SK-N-SH (cell line): ENCODE data around the gene GINS3. TPM values are rescaled to one million over a fixed set of nuclear protein-coding genes. Genes with fewer than 3 reads are reported as not detected.

ENCODE experiments used
- CTCF ChIA-PET: fragments of 300-600, 350-600 bp; formaldehyde crosslinking; extraction: SDS; loops from one replicate; lab custom pipeline; 2021; lab: Yijun Ruan, JAX
- POLR2A ChIA-PET: fragments of 350-600 bp; sonication (Branson Sonifier 250); formaldehyde crosslinking; extraction: SDS; loops from one replicate; lab custom pipeline; 2020; ENCODE audit warnings: antibody characterized with exemption, inconsistent platforms; lab: Yijun Ruan, JAX
- DNase-seq: peaks from one replicate; pipeline ENCODE4 v3.0.0; 2012
- H2AFZ ChIP-seq: fragments of 200-600 bp; sonication (generic); 2 replicates; pipeline ENCODE4 v1.8.1; 2016; ENCODE audit warnings: antibody characterized with exemption, mild to moderate bottlenecking, low read depth
- H3F3A ChIP-seq: fragments of 200-600 bp; sonication (generic); replicated peaks from 2 replicates; pipeline ENCODE3; 2016; ENCODE audit warnings: antibody characterized with exemption, mild to moderate bottlenecking; ENCODE audit not compliant: insufficient read depth
- H3K27ac ChIP-seq, 2 experiments: fragments of 200-500 bp in 1 of 2; fragments of 200-600 bp in 1 of 2; sonication (Bioruptor generic) in 1 of 2; sonication (generic), shearing (Covaris generic) in 1 of 2; 2 replicates each; pipeline versions ENCODE4 v1.5.1 to v1.6.1; 2014 to 2016; ENCODE audit warnings: low read depth in 2 of 2, inconsistent platforms in 1 of 2, low read length in 1 of 2, mild to moderate bottlenecking in 1 of 2, mixed read lengths in 1 of 2
- H3K27me3 ChIP-seq: fragments of 200-600 bp; sonication (generic), shearing (Covaris generic); 2 replicates; pipeline ENCODE4 v1.6.1; 2016; ENCODE audit warnings: mixed run types; ENCODE audit not compliant: insufficient read depth
- H3K36me3 ChIP-seq, 2 experiments: fragments of 200-500 bp in 1 of 2; fragments of 200-600 bp in 1 of 2; sonication (Bioruptor generic) in 1 of 2; sonication (generic) in 1 of 2; replicated peaks in 1 of 2; 2 replicates each; pipeline versions ENCODE3 to v1.5.1; 2014 to 2016; ENCODE audit warnings: low read length in 1 of 2, mild to moderate bottlenecking in 1 of 2; ENCODE audit not compliant: insufficient read depth in 2 of 2, control insufficient read depth in 1 of 2
- H3K4me1 ChIP-seq, 2 experiments: fragments of 200-500 bp in 1 of 2; fragments of 200-600 bp in 1 of 2; sonication (Bioruptor generic) in 1 of 2; sonication (generic), shearing (Covaris generic) in 1 of 2; 2 replicates each; pipeline versions ENCODE4 v1.5.1 to v1.6.1; 2014 to 2016; ENCODE audit warnings: low read depth in 1 of 2, low read length in 1 of 2, mixed run types in 1 of 2; ENCODE audit not compliant: insufficient read depth in 2 of 2, control insufficient read depth in 1 of 2
- H3K4me2 ChIP-seq: fragments of 200-600 bp; sonication (generic), shearing (Covaris generic); 2 replicates; pipeline ENCODE4 v1.6.1; 2017; ENCODE audit warnings: mixed run types
- H3K4me3 ChIP-seq, 2 experiments: fragments of 200-500 bp in 1 of 2; fragments of 200-600 bp in 1 of 2; sonication (Bioruptor generic) in 1 of 2; sonication (generic), shearing (Covaris generic) in 1 of 2; 2 replicates each; pipeline versions ENCODE4 v1.5.1 to v1.8.1; 2014 to 2016; ENCODE audit warnings: low read depth in 2 of 2, inconsistent platforms in 1 of 2, low read length in 1 of 2, mild to moderate bottlenecking in 1 of 2, mixed read lengths in 1 of 2, moderate library complexity in 1 of 2
- H3K79me2 ChIP-seq: fragments of 200-600 bp; sonication (generic); 2 replicates; pipeline ENCODE4 v1.8.1; 2017; ENCODE audit warnings: mild to moderate bottlenecking; ENCODE audit not compliant: insufficient read depth
- H3K9ac ChIP-seq: fragments of 200-600 bp; sonication (generic); 2 replicates; pipeline ENCODE4 v1.6.1; 2017; ENCODE audit warnings: mixed run types
- H3K9me2 ChIP-seq: fragments of 200-600 bp; sonication (generic); 2 replicates; pipeline ENCODE4 v1.6.1; 2017; ENCODE audit warnings: mixed run types
- H3K9me3 ChIP-seq: fragments of 200-600 bp; sonication (generic); 2 replicates; pipeline ENCODE4 v1.6.1; 2017; ENCODE audit warnings: mixed run types, mild to moderate bottlenecking, moderate library complexity
- H4K20me1 ChIP-seq: fragments of 200-600 bp; sonication (generic); 2 replicates; pipeline ENCODE4 v1.6.1; 2017; ENCODE audit warnings: mild to moderate bottlenecking, mixed run types; ENCODE audit not compliant: insufficient read depth
- CHD2 ChIP-seq: fragments of 150-350 bp; IDR thresholded peaks from 2 replicates; pipeline ENCODE4 v1.6.1; 2018; ENCODE audit warnings: low read length; ENCODE audit not compliant: partially characterized antibody
- GABPA ChIP-seq: IDR thresholded peaks from 2 replicates; pipeline ENCODE4 v1.4.0; 2012; ENCODE audit warnings: low read depth, mild to moderate bottlenecking
- GATA2 ChIP-seq: sonication (generic); formaldehyde crosslinking; IDR thresholded peaks from 2 replicates; pipeline ENCODE4 v1.5.0; 2020; ENCODE audit warnings: mild to moderate bottlenecking, missing genetic modification reagents
- IRF3 ChIP-seq: fragments of 150-350 bp; IDR thresholded peaks from 2 replicates; pipeline ENCODE4 v1.6.1; 2016; ENCODE audit warnings: mild to moderate bottlenecking, low read depth, low read length
- MXI1 ChIP-seq: IDR thresholded peaks from 2 replicates; pipeline ENCODE4 v1.6.1; 2012; ENCODE audit warnings: mild to moderate bottlenecking, low read depth, low read length, improper control_type of control experiment
- RAD21 ChIP-seq: IDR thresholded peaks from 2 replicates; pipeline ENCODE4 v1.6.1; 2012; ENCODE audit warnings: mild to moderate bottlenecking, low read length
- REST ChIP-seq: IDR thresholded peaks from 2 replicates; pipeline ENCODE4 v1.6.1; 2012; ENCODE audit warnings: mild to moderate bottlenecking, low read depth, low read length, moderate library complexity
- SMC3 ChIP-seq: IDR thresholded peaks from 2 replicates; pipeline ENCODE4 v1.6.1; 2012; ENCODE audit warnings: low read depth, low read length, improper control_type of control experiment
- TEAD4 ChIP-seq: IDR thresholded peaks from 2 replicates; pipeline ENCODE4 v1.4.0; 2012; ENCODE audit warnings: mild to moderate bottlenecking, borderline replicate concordance; ENCODE audit not compliant: insufficient read depth
- USF1 ChIP-seq: IDR thresholded peaks from 2 replicates; pipeline ENCODE4 v1.4.0; 2012; ENCODE audit warnings: low read depth, borderline replicate concordance
- YY1 ChIP-seq: IDR thresholded peaks from 2 replicates; pipeline ENCODE4 v1.4.0; 2012; ENCODE audit warnings: low read depth, mild to moderate bottlenecking
- ZBTB33 ChIP-seq: IDR thresholded peaks from 2 replicates; pipeline ENCODE4 v1.4.0; 2012; ENCODE audit warnings: low read depth, borderline replicate concordance
- WGBS: methylation state at CpG from one replicate; pipeline ENCODE4 v1.1.6; 2017; ENCODE audit warnings: low lambda C conversion rate; 5-methylcytosine and 5-hydroxymethylcytosine counted together
- polyA plus RNA-seq, 3 experiments: library from polyadenylated mRNA; depleted of rRNA; stranded (reverse); fragments of >200 nt; gene quantifications; 2 replicates each; pipeline ENCODE4 v1.2.3, GENCODE V29; 2012

Gene GINS3
- polyA plus RNA-seq, 1 of the 3 experiments (the other 2 are of a cell fraction), result 8.7 TPM

- TF ChIP-seq REST (no peak), TEAD4 (no peak)
Measured at GRCh38 chr16:58421529-58421928, 29.3 kb downstream of the GINS3 start (continued).

- Histone ChIP-seq H3K9me2 (no peaks in the 10 kb centered on the region), H3K27me3 (no peaks in the 10 kb centered on the region), H2AFZ (no peak overlapping the region), H3K27ac (no peak overlapping the region), H3K9ac (no peak overlapping the region), H3F3A (no peaks in the 10 kb centered on the region), H3K79me2 (no peaks in the 10 kb centered on the region), H3K4me2 (no peak overlapping the region), H3K9me3 (no peaks in the 10 kb centered on the region)
- no peak for DNase-seq
- TF ChIP-seq GATA2 (CRISPR knock-in tag) (no peak), CHD2 (no peak), SMC3 (no peak), REST (no peak), USF1 (no peak), RAD21 (no peak), ZBTB33 (no peak), YY1 (no peak), MXI1 (no peak), IRF3 (no peak), GABPA (no peak)
- TF ChIP-seq, all 33 proteins: peak for 0
- H3K36me3 ChIP-seq, result no peaks in the 10 kb centered on the region
- H3K4me1 ChIP-seq, result peaks cover 0 to 1% of the 10 kb centered on the region in 2 experiments; a peak in 1 of 4 replicates
- CTCF ChIA-PET, result no interaction called here
- 84% methylated on average over 4 of the region's 4 CpGs for WGBS
- no peak overlapping the region for H3K4me3 ChIP-seq
- POLR2A ChIA-PET, result no interaction called here
- no peaks in the 10 kb centered on the region for H4K20me1 ChIP-seq
Measured at GRCh38 chr16:58422809-58423208, 30.5 kb downstream of the GINS3 start.
